ENCODE measurements around the gene STAM. TPM values are rescaled to one million over a fixed set of nuclear protein-coding genes. Genes with fewer than 3 reads are reported as not detected.

STAM gene
- total and polyA plus RNA-seq, 10 of the 15 experiments (the other 5 are each of a cell fraction or from before 2014, with no cell fraction given), result 8.8 to 15.9 (median 14.4) TPM

DNA sequence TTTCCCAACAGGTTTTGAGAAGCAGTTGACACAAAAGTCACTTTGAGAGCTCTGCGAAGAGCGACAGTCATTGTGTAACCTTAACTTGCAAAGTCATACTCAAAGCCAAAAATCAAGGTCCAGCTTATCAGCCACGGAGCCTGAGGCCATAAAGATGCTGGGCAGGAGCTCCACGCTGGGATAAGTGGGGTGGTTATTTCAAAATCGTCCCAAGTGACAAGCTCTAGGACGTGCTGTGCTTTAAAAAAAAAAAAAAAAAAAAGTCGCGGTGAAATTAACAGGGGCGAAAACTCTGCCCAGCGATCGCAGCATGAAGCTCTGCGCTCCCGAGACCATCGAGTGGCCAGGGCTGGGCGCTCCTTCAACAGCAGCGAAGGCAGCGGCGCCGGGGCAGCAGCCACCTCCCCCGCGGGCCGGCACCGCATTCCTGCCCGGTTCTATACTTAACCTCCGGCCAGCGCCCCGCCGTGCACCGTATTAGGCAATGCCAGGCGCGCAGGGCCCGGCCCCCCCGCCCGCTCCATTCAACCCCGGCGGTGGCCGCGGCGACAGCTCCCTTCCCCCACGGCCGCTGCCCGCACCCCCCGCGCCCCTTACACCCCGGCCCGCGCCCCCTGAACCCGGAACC, 27.4 kb upstream of the STAM start:
- WGBS (ENCODE audit: insufficient coverage, insufficient replicate concordance, low lambda C conversion rate, missing lambda C conversion rate), result 9% methylated on average over 15 of the region's 48 CpGs
- intact Hi-C loops (cut with micrococcal nuclease; ENCODE audit: unreplicated experiment) (no loop called here), in situ Hi-C loops (cut with MboI) (no loop called here)
- TF ChIP-seq SRF (IDR thresholded peaks at IDR 0.05; ENCODE audit: low read depth in 2 of 2, low read length in 2 of 2) (peak in 1 of 2 experiments; percentile 45; a peak in 1 of 4 replicates), NFIC (IDR thresholded peaks at IDR 0.05; ENCODE audit: low read depth, low read length) (no peak)
- TF ChIP-seq, protein P1, sequence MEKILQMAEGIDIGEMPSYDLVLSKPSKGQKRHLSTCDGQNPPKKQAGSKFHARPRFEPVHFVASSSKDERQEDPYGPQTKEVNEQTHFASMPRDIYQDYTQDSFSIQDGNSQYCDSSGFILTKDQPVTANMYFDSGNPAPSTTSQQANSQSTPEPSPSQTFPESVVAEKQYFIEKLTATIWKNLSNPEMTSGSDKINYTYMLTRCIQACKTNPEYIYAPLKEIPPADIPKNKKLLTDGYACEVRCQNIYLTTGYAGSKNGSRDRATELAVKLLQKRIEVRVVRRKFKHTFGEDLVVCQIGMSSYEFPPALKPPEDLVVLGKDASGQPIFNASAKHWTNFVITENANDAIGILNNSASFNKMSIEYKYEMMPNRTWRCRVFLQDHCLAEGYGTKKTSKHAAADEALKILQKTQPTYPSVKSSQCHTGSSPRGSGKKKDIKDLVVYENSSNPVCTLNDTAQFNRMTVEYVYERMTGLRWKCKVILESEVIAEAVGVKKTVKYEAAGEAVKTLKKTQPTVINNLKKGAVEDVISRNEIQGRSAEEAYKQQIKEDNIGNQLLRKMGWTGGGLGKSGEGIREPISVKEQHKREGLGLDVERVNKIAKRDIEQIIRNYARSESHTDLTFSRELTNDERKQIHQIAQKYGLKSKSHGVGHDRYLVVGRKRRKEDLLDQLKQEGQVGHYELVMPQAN (conservative IDR thresholded peaks at IDR 0.05), result no peak
- DNase-seq (ENCODE audit: low read depth, low spot score), result no peak
- H3K27me3 ChIP-seq (replicated peaks in 1 of 2; ENCODE audit: control insufficient read depth in 2 of 2, insufficient read depth in 2 of 2, low read length in 1 of 2), result no peaks in the 10 kb centered on the region
- H4K20me1 ChIP-seq (ENCODE audit: control insufficient read depth, insufficient read depth), result no peaks in the 10 kb centered on the region
- POLR2A ChIA-PET, result interaction anchor here (0.7 kb wide), 2 partner anchors 20 to 28 kb away, joined by 3 to 5 read pairs; no protein-coding TSS in a partner anchor
- no peaks in the 10 kb centered on the region for H3K79me2 ChIP-seq (ENCODE audit: control insufficient read depth, insufficient read depth, low read length)
- no TSS peak for BruUV-seq (replicated peaks)
- H2AFZ ChIP-seq (ENCODE audit: control insufficient read depth, low read depth, low read length), result peak overlapping the region; percentile 82
- H3K36me3 ChIP-seq (ENCODE audit: control insufficient read depth in 2 of 2, insufficient read depth in 2 of 2, low read length in 1 of 2), result no peaks in the 10 kb centered on the region
- SMC1A ChIA-PET (ENCODE audit: uncharacterized antibody, unreplicated experiment), result interaction anchor here (1.1 to 2.4 kb wide), 3 partner anchors 10 to 106 kb away, joined by 3 to 7 read pairs (median 3); partner anchors contain the start of gene STAM
- peak overlapping the region; percentile 8; the same call in 1 of the 2 replicates for H3K9ac ChIP-seq (ENCODE audit: control insufficient read depth, insufficient read depth, low read length)
- no peaks in the 10 kb centered on the region for H3K4me1 ChIP-seq (ENCODE audit: control insufficient read depth, insufficient read depth, low read length)
- peak overlapping the region; percentile 69; the same call in 1 of the 2 replicates for H3K4me3 ChIP-seq
- peak; percentile 70 for ATAC-seq
- CTCF ChIA-PET, result interaction anchor here (0.6 to 1.0 kb wide), 3 partner anchors 11 to 120 kb away, joined by 3 to 4 read pairs (median 3); no protein-coding TSS in a partner anchor
- no peak for FAIRE-seq
- H3K4me2 ChIP-seq (ENCODE audit: control insufficient read depth, insufficient read depth), result peak overlapping the region; percentile 98
- no peaks in the 10 kb centered on the region for H3K9me3 ChIP-seq (replicated peaks; ENCODE audit: control insufficient read depth, insufficient read depth, low read length)
- H3K27ac ChIP-seq (ENCODE audit: control insufficient read depth, insufficient read depth), result no peak overlapping the region
- RAD21 ChIA-PET (ENCODE audit: unreplicated experiment), result no interaction called here
